Heart right ventricle (tissue), 16 donors: ENCODE data around the gene TRAIP. TPM values are rescaled to one million over a fixed set of nuclear protein-coding genes. Genes with fewer than 3 reads are reported as not detected.
A peak's percentile ranks its signal among the peaks of the same experiment; 100 is the strongest.

Experiments
- ATAC-seq, 8 donors: fragments of 200-7000 bp; cut with Tn5 transposase; one replicate each; pipeline ENCODE4 v1.9.1; 2020; ENCODE audit warnings: mild to moderate bottlenecking in 8 of 8, moderate library complexity in 8 of 8, moderate number of reproducible peaks in 1 of 8
- DNase-seq, 2 donors: peaks; one replicate each; pipeline ENCODE4 v3.0.0-alpha.2; 2020
- H3K27ac ChIP-seq, 10 donors: fragments of 200-600 bp; sonication (generic) in 2 of 10; one replicate each; pipeline versions ENCODE4 v1.5.0 to v1.8.0; 2020 to 2022; ENCODE audit warnings: mild to moderate bottlenecking in 3 of 10
- H3K27me3 ChIP-seq, 7 donors: fragments of 200-600 bp; one replicate each; pipeline ENCODE4 v1.8.0; 2021 to 2022; ENCODE audit warnings: mild to moderate bottlenecking in 2 of 7
- H3K36me3 ChIP-seq, 9 donors: fragments of 200-600 bp; sonication (generic) in 1 of 9; one replicate each; pipeline versions ENCODE4 v1.5.0 to v1.8.0; 2020 to 2022; ENCODE audit warnings: mild to moderate bottlenecking in 2 of 9
- H3K4me1 ChIP-seq, 9 donors: fragments of 200-600 bp; sonication (generic) in 1 of 9; one replicate each; pipeline versions ENCODE4 v1.5.0 to v1.8.0; 2020 to 2022; ENCODE audit warnings: mild to moderate bottlenecking in 4 of 9
- H3K4me3 ChIP-seq, 10 donors: fragments of 200-600 bp; sonication (generic) in 2 of 10; one replicate each; pipeline versions ENCODE4 v1.5.0 to v1.8.0; 2020 to 2022; ENCODE audit warnings: mild to moderate bottlenecking in 7 of 10, moderate library complexity in 2 of 10
- H3K9me3 ChIP-seq, 11 donors: fragments of 200-600 bp in 10 of 11; sonication (generic) in 2 of 11; one replicate each; pipeline versions ENCODE4 v1.5.0 to v1.8.0; 2013 to 2022; ENCODE audit warnings: mild to moderate bottlenecking in 2 of 11, control low read depth in 1 of 11, moderate library complexity in 1 of 11
- CTCF ChIP-seq, 9 donors: fragments of 200-600 bp; sonication (generic) in 2 of 9; IDR thresholded peaks; one replicate each; pipeline versions ENCODE4 v1.5.0 to v1.8.0; 2021 to 2022; ENCODE audit warnings: antibody characterized with exemption in 9 of 9, mild to moderate bottlenecking in 5 of 9, moderate library complexity in 1 of 9
- WGBS, 2 donors: extraction: QIAGEN DNeasy Blood & Tissue Kit; methylation state at CpG; one replicate each; pipeline ENCODE4 v1.1.7; 2013; ENCODE audit warnings: inconsistent platforms in 1 of 2; 5-methylcytosine and 5-hydroxymethylcytosine counted together
- intact Hi-C, 10 donors: fragments of 100-400 bp; cut with DNase I; formaldehyde crosslinking; loops; one replicate each; pipeline versions ENCODE4 v1.11.1 to v1.14.2; 2022
- polyA plus RNA-seq, 2 donors: library from polyadenylated mRNA; stranded (reverse); fragments of 200-250 nt; gene quantifications; one replicate each; pipeline ENCODE4 v1.2.3, GENCODE V29; 2013
- total RNA-seq, 10 donors: library from RNA; stranded (reverse); fragmentation: NEBNext Ultra II Directional in 3 of 10; extraction: Animal tissue kit (Norgen Biotek cat#: 25700) in 3 of 10; gene quantifications; one replicate each; pipeline versions ENCODE4 v1.2.1 to v1.2.4, GENCODE V29; 2021 to 2023
- donor health status: Arrhythmogenic right ventricular cardiomyopathy.
- donor health status: ischemic (EF 13 %, LVEDD 7.1; RV severe dilation, severe dysfunction).
- donor health status: healthy with polysubstance abuse.
- donor health status: DM: no; HTN: yes; CAD: no.
- donor health status: DM: no; HTN: no; CAD: no.
- donor health status: ischemic (EF 25% LVEDD 6.9; RV normal size, moderate dysfunction).
- donor health status: ischemic (EF 25% LVEDD 5.7; RV mildly dilated, moderate dysfunction).
- donor health status: healthy.
- donor health status: DM: yes; HTN: yes; CAD: no.
- donor health status: Ischemic cardiomyopathy.
- donor health status: ischemic (EF 35%, LVEDD 5.7; RV mildly dilated, moderate dysfunction).
- donor health status: nonischemic (EF 11% LVEDD 7.7; RV severe dilation, severe dysfunction).
- donor health status: DM: yes; HTN: yes; CAD: no.
- donor health status: PGD.
- donor health status: ischemic (EF 29% LVEDD 5.4; RV normal size, mild dysfunction).
- donor health status: nonischemic (EF 23%, LVEDD 6.1; RV moderate dilation, normal function).

The TRAIP gene
- total and polyA plus RNA-seq, 12 donors: 0.20 to 2.4 (median 1.4) TPM

DNA sequence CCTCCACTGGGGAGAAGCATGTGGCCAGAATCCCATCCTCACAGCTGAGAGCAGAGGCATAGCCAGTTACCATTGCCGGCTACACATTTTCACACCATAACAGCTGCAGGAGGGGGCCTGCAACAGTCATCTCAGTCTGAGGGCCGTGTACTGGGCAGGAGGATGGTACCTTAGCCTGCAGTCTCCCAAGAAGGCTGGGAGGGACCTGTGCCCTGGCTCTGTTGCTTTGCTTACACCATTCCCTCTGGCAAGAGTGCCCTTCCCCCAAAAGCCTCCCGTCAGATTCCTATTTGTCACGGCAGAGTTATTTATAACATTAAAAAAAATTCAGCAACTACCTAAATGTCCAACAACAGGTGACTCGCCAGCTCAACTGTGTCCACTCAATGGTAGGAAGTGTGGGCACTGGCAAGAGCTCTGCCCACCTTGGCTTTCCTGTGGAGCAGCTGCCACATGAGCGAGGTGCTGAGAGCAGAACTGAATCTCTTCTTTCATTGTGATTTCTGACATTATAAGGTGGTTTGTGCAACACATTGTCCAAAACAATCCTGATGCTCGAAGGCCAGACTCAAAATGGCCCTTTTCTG is 8.9 kb upstream of the TRAIP start:
- no peak overlapping the region for H3K4me3 ChIP-seq
- no peaks in the 10 kb centered on the region for H3K9me3 ChIP-seq
- no peak overlapping the region for H3K27ac ChIP-seq
- intact Hi-C loops: no loop called here
- DNase-seq (no peak), ATAC-seq (no peak)
- H3K4me1 ChIP-seq: peaks cover 3 to 16% (median 12%) of the 10 kb centered on the region in 9 donors
- TF ChIP-seq CTCF (IDR thresholded peaks at IDR 0.05): no peak
- H3K36me3 ChIP-seq: no peaks in the 10 kb centered on the region
- WGBS, 2 donors: 49 to 51% methylated on average over 7 of the region's 7 CpGs
- peaks cover 10 to 48% (median 28%) of the 10 kb centered on the region in 7 donors for H3K27me3 ChIP-seq

DNA sequence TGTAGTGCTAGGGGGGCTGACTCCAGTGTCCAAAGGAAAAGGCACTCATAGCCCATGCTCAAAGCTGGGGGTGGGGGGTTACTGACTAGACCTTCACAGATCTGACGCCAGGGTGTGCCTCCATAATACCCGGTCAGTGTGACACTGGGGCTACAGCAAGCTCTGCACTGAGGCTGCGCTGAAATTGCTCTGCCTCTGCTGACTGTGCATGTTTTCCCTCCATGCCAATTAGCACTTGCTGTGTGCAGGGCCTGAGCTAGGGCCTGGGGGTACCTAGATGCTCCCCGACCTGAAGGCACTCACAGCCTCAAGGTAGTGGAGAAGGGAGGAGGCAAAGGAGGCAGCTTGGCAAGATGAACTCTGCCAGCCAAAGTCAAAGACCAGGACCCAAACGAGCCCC is 8.1 kb upstream of the TRAIP start:
- Histone ChIP-seq H3K36me3 (no peaks in the 10 kb centered on the region), H3K4me3 (no peak overlapping the region), H3K27ac (no peak overlapping the region), H3K9me3 (no peaks in the 10 kb centered on the region), H3K27me3 (peaks cover 10 to 40% (median 20%) of the 10 kb centered on the region in 7 donors), H3K4me1 (peaks cover 3 to 9% (median 6%) of the 10 kb centered on the region in 9 donors)
- DNase-seq (no peak), ATAC-seq (no peak)
- 61 to 62% methylated on average over 5 of the region's 5 CpGs for WGBS, 2 donors
- intact Hi-C loops: loop anchor here in 1 of 10 donors (5.0 kb wide), 1 partner anchor 38 kb away; the partner anchor contains the start of gene MST1R
- no peak for TF ChIP-seq CTCF (IDR thresholded peaks at IDR 0.05)

- Histone ChIP-seq H3K27me3 (peaks cover 0 to 19% (median 0%) of the 10 kb centered on the region in 7 donors), H3K36me3 (no peaks in the 10 kb centered on the region), H3K4me3 (no peak overlapping the region), H3K4me1 (peaks cover 3 to 16% (median 14%) of the 10 kb centered on the region in 9 donors), H3K9me3 (no peaks in the 10 kb centered on the region), H3K27ac (no peak overlapping the region)
- no peak for TF ChIP-seq CTCF (IDR thresholded peaks at IDR 0.05)
- intact Hi-C loops: loop anchor here in 5 of 10 donors (5.0 to 10.0 kb wide), 2 partner anchors 43 to 45 kb away; partner anchors contain the start of gene MST1R (in 5 of the 5)
- 80 to 83% methylated on average over 12 of the region's 12 CpGs for WGBS, 2 donors
- no peak for ATAC-seq
- DNase-seq: no peak
Observed at GRCh38 chr3:49859576-49860305, 3.4 kb upstream of the TRAIP start.

DNA sequence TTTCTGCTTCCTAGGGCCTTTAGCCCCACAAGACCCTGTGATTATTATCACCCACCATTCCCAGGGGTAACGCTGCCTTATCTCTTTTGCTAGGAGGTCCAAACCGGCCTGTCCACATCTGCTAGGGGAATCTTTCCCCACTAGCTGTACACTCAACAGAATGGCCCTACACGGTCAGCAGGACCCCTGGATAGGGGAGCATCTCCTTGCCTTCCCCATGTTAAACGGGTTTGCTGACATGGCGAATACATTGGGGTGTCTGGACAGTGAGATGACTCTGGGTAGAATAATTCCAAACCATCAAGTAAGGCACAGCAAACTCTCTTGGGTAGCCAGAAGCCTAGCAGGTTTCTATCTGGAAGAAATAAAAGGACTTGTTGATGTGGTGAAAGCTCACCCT is 702 bp downstream of the TRAIP start:
- TF ChIP-seq CTCF (IDR thresholded peaks at IDR 0.05): no peak
- DNase-seq (no peak), ATAC-seq (no peak)
- Histone ChIP-seq H3K27ac (no peak overlapping the region), H3K27me3 (no peaks in the 10 kb centered on the region), H3K9me3 (no peaks in the 10 kb centered on the region), H3K4me3 (peak overlapping the region in 8 of 10 donors; percentile 47 to 81 (median 68)), H3K36me3 (no peaks in the 10 kb centered on the region), H3K4me1 (peaks cover 3 to 16% (median 14%) of the 10 kb centered on the region in 9 donors)
- intact Hi-C loops: loop anchor here in 4 of 10 donors (5.0 to 10.0 kb wide), 2 partner anchors 47 to 49 kb away; partner anchors contain the start of gene MST1R (in 4 of the 4)
- WGBS, 2 donors: 41 to 54% methylated on average over 5 of the region's 5 CpGs
